MG63 (cell line): ENCODE measurements around the gene MTREX. TPM values are rescaled to one million over a fixed set of nuclear protein-coding genes. Genes with fewer than 3 reads are reported as not detected.
A peak's percentile ranks its signal among the peaks of the same experiment; 100 is the strongest.

ENCODE experiments used
- DNase-seq: peaks from one replicate; pipeline ENCODE4 v3.0.0-alpha.2; 2020
- H3K27me3 ChIP-seq: fragments of 250-450 bp; sonication (Bioruptor Pico); 2 replicates; pipeline ENCODE4 v1.5.1; 2020; ENCODE audit warnings: mild to moderate bottlenecking, moderate library complexity
- H3K36me3 ChIP-seq: fragments of 250-450 bp; sonication (Bioruptor Pico); 2 replicates; pipeline ENCODE4 v1.5.1; 2020; ENCODE audit warnings: mild to moderate bottlenecking, moderate library complexity
- H3K4me3 ChIP-seq: fragments of 250-450 bp; sonication (Bioruptor Pico); 2 replicates; pipeline ENCODE4 v1.5.1; 2020; ENCODE audit warnings: mild to moderate bottlenecking, moderate library complexity
- H3K9me3 ChIP-seq: fragments of 250-450 bp; sonication (Bioruptor Pico); 2 replicates; pipeline ENCODE4 v1.5.1; 2020; ENCODE audit warnings: mild to moderate bottlenecking, moderate library complexity
- total RNA-seq: library from RNA; depleted of rRNA; stranded (reverse); fragments of >200 nt; shearing (Covaris generic); gene quantifications from 2 replicates; pipeline ENCODE4 v1.2.3, GENCODE V29; 2014; ENCODE audit warnings: low replicate concordance

The MTREX gene
- total RNA-seq, 1 experiment from 2014 or later, result 73.7 TPM

DNA sequence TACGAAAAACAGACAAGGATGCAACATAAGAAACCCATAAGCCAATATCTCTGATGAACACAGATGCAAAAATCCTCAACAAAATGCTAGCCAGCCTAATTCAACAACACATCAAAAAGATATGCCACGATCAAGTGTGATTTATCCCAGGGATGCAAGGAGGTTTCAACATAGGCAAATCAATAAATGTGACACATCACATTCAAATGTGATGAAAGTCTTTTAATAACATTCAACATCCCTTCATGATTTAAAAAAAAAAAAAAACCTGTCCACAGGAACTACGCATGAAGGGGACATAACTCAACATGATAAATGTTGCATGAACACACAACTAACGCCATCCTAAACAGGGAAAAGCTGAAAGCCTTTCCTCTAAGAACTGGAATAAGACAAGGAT, 124.8 kb downstream of the MTREX start:
- no peak for DNase-seq
- H3K27me3 ChIP-seq, result no peaks in the 10 kb centered on the region
- no peak overlapping the region for H3K4me3 ChIP-seq

DNA sequence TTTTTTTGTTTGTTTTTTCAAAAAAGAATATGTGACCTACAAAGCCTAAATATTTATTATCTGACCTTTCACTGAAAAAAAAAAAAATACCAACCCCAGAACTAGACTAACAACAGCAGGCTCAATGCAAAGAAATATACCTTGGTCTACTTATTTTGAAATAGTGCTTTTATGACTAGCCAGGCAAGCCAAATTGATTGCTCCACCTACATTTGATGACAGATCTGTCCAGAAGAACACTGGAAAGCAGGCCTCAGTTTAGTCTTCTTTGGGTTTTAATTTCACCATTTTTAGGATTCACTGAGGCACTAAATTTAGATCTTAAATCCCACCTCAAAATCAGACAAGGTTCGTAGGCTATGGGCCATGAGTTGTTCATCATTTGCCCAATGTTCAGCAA, 129.7 kb downstream of the MTREX start:
- DNase-seq, result no peak
- H3K4me3 ChIP-seq, result no peak overlapping the region
- no peaks in the 10 kb centered on the region for H3K27me3 ChIP-seq
- H3K36me3 ChIP-seq, result peaks cover 26% of the 10 kb centered on the region
- peaks cover 9% of the 10 kb centered on the region for H3K9me3 ChIP-seq

More for the DNA sequence above, 124.8 kb downstream of the MTREX start:
- H3K36me3 ChIP-seq, result peaks cover 54% of the 10 kb centered on the region
- H3K9me3 ChIP-seq, result peaks cover 26% of the 10 kb centered on the region

DNA sequence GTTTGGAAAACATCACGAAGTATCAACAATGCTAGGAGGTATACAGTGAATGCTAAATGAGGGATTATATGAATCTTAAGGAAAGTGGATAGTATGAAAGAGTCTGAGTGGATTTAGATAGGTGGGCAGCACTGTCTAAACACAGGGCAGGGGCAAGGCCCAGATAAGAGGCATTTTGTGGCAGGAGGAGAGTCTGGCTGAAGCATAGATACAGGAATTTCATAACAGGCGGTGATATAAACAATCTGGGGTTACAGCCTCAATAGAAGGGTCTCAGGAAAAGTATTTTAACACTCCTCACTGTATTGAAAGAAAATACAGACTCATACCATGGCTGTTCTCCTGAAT, 130.0 kb downstream of the MTREX start:
- H3K9me3 ChIP-seq, result peaks cover 9% of the 10 kb centered on the region
- H3K4me3 ChIP-seq, result no peak overlapping the region
- DNase-seq, result no peak
- no peaks in the 10 kb centered on the region for H3K27me3 ChIP-seq
- peaks cover 23% of the 10 kb centered on the region for H3K36me3 ChIP-seq

DNA sequence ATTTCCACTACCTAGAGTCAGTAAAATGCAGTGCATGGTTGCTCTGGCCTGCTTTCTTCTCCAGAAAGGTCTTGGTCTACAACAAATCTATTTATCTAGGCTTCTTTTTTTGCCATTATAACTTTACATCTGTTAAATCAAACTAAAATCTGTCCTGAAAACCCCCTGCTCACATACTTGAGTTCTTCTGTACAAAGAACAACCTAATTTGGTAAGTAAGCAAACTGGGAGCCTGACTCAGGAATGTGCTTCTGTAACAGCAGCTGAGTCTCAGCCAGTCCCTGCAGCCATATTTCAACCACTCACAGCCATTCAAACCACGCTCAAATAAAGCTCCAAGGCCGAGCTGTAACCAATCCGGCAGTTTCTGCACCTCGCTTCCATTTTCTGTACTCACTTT, 131.2 kb downstream of the MTREX start:
- Histone ChIP-seq H3K4me3 (no peak overlapping the region), H3K9me3 (peaks cover 9% of the 10 kb centered on the region), H3K27me3 (no peaks in the 10 kb centered on the region), H3K36me3 (peaks cover 23% of the 10 kb centered on the region)
- peak; percentile 9 for DNase-seq

DNA sequence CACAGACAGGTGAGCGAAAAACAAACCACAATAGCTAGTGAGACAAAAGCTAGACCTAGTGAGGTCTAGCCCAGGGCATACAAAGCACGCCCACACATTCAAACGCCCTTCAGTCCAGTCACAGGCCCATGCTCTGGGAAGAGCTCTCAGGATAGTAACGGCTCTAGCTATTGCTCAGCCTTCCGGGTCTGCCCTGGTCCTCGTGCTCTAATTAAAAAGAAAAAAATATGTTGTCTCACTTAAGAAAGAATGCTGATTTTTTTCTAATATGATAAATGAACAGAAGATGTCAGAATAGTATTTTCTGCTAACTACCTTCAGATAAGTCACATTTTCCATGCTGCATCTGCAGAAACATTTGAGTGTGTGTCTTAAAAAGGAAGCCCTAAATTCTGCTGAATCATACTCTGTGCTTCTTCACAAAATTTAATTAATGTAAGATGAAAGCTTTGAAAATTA, 132.4 kb downstream of the MTREX start:
- peaks cover 22% of the 10 kb centered on the region for H3K36me3 ChIP-seq
- peak; percentile 10 for DNase-seq
- no peak overlapping the region for H3K4me3 ChIP-seq
- peaks cover 5% of the 10 kb centered on the region for H3K9me3 ChIP-seq
- no peaks in the 10 kb centered on the region for H3K27me3 ChIP-seq

DNA sequence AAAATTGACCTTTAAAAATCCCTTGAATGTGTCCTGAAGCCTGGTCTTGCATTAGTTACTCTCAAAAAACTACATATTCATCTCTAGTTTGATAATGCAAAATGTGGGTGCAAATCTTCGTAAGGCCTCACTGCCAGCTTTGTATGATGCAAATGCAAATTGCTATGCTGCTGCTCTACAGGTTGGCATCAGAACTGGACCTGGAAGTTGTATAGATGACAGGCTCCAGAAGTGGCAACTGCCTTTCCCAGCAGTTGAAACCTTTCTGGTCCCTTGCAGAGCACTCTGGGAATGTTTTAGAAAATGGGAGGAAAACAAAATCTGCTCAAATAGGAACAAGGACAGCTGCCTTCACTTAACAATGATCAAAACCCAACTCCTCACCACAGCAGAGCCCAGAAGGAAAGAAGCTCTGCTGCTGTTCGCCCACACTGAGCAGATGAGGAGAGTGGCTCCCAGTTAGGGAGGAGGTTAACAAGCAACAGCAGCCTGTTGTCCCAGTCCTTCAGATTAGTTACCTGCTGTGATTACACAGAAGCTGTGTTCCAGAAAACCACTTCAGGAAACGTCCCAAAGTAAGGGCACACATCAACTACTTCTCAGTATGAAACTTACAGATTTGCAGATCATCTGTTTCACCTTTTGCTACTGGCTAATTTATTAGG, 133.4 kb downstream of the MTREX start:
- no peak for DNase-seq
- Histone ChIP-seq H3K27me3 (no peaks in the 10 kb centered on the region), H3K9me3 (peaks cover 2% of the 10 kb centered on the region), H3K4me3 (no peak overlapping the region), H3K36me3 (peaks cover 15% of the 10 kb centered on the region)

DNA sequence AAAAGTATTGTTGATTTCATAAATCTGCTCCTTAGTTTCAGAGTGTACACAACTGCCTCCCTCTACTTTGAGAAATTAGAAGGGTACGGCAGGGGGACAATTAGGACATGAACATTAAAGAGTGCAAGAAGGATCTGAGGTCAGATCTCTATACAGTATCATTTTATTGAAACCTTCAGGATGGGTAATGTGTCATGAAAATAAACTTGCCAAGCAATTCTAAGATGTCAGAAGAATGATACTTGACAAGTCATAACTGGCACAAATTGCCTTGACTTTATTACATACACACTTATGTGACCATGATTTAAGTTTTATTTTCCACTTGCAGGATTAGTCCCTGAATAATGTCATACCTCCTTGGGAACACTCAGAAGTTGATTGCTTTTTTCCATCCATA, 134.2 kb downstream of the MTREX start:
- DNase-seq, result no peak
- Histone ChIP-seq H3K9me3 (no peaks in the 10 kb centered on the region), H3K36me3 (peaks cover 11% of the 10 kb centered on the region)

DNA sequence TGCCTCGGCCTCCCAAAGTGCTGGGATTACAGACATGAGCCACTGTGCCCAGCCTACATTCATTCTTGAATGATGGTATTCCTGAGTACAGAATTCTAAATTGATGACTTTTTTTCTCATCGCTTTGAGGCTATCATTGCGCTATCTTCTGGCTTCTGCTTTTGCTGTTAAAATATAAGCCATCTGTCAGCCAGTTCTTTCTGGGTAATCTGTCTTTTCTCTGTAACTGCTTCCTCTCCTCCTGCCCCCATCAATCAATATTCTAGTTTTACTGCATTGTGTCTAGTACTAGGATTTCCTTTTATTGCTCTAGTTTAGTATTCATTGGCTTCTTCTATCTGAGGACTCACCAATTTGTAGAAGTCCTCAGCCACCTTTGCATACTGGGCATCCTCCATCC, 138.0 kb downstream of the MTREX start:
- DNase-seq, result no peak
- Histone ChIP-seq H3K9me3 (no peaks in the 10 kb centered on the region), H3K36me3 (no peaks in the 10 kb centered on the region), H3K27me3 (no peaks in the 10 kb centered on the region), H3K4me3 (no peak overlapping the region)

More for the DNA sequence above, 134.2 kb downstream of the MTREX start:
- Histone ChIP-seq H3K4me3 (no peak overlapping the region), H3K27me3 (no peaks in the 10 kb centered on the region)

DNA sequence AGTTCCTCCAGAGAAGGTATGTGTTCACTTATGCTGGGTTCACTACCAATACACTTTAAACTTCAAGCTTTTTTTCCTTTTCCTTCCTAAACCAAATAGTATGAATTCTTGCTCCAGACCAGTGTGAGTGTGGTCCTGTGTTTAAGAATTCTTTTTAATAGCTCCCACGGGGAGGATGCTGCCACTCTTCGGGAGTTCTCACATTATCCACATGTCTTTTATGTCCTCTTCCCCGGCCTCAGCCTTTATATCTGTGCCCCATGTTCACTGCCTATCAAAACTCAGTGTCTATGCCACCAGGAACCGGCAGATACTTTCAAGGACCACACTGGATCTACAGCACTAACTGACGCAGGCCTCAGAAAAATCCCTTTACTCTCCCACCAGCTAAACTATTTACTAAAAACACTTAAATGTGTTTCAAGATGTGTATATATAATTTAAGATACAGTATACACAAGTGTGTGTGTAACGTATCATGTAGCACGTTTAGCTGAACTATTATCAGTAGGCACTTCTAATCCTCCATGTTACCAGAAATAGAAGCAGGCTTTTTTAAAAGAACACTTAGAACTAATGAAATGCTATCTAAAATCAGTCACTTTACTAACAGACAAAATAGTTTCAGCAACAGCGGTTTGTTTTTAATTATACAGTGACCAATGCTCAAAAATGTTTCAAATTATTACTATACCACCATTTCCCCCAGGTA, 139.0 kb downstream of the MTREX start:
- H3K36me3 ChIP-seq, result no peaks in the 10 kb centered on the region
- H3K4me3 ChIP-seq, result no peak overlapping the region
- DNase-seq, result no peak
- H3K9me3 ChIP-seq, result no peaks in the 10 kb centered on the region
- no peaks in the 10 kb centered on the region for H3K27me3 ChIP-seq

DNA sequence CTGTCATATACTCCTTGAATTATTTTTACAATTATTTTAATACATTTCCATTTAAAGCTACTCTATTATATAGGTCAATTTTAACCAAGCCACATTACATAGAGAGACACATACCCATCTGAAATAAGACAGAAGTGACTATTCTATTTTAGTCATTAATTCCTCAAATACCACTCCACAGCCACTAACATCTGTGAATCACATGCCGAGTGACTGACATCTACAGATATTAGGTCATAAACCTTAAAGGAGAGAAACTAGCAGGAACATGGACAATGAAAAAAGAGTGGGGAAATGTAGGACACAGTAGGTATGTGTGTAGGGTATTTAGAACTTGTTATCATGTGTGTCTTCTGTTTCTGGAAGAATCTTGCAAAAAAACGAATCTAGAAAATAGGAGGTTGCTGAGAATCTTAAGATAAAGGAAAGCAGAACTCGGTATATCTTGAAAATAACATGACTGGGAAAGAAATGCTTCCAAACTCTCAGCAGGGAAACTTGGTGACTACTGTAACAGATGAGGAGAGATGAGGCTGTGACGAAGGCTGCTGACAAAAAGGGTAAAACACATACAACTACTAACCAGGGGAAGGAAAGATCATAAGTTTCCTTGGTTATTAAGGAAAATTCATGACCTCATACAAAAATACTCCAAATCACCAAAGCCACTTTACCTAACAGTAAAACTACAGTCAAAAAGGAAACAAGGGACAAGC, 142.4 kb downstream of the MTREX start:
- no peak for DNase-seq
- Histone ChIP-seq H3K27me3 (no peaks in the 10 kb centered on the region), H3K36me3 (no peaks in the 10 kb centered on the region), H3K9me3 (no peaks in the 10 kb centered on the region), H3K4me3 (no peak overlapping the region)

DNA sequence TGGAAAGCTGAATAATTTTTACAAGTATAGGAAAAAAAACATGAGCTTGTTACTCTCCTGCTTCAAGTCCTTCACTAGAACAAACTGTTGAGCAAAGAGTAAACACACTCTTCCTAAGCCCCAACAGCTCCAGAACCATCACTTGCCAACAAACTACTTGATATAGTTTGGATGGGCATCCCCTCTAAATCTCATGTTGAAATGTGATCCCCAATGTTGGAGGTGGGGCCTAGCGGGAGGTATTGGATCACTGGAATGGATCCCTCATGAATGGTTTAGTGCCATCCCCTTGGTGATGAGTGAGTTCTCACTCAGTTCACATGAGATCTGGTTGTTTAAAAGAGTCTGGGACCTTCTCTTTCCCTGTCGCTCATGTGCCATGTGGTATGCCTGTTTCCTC, 144.2 kb downstream of the MTREX start:
- Histone ChIP-seq H3K9me3 (no peaks in the 10 kb centered on the region), H3K27me3 (no peaks in the 10 kb centered on the region), H3K4me3 (no peak overlapping the region), H3K36me3 (no peaks in the 10 kb centered on the region)
- no peak for DNase-seq

DNA sequence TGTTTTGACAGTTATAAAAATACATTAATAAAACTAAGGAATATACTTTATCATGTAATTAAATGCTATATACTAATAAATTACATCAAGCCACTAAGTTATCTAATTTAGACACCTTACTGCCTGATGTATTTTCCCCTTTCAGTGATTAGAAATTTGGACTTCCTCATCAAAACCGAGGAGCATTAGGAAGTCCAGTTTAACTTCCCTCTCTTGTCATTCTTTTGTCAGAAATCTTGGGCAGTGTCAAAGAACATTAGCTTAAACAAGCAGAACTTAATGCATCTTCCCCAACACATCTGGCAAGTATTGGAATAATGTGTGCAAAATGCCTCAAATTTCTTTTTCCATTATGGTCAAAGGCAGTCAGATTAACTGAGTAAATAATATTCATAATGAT, 145.4 kb downstream of the MTREX start:
- no peaks in the 10 kb centered on the region for H3K36me3 ChIP-seq
- H3K4me3 ChIP-seq, result no peak overlapping the region
- H3K27me3 ChIP-seq, result no peaks in the 10 kb centered on the region
- H3K9me3 ChIP-seq, result no peaks in the 10 kb centered on the region
- no peak for DNase-seq

DNA sequence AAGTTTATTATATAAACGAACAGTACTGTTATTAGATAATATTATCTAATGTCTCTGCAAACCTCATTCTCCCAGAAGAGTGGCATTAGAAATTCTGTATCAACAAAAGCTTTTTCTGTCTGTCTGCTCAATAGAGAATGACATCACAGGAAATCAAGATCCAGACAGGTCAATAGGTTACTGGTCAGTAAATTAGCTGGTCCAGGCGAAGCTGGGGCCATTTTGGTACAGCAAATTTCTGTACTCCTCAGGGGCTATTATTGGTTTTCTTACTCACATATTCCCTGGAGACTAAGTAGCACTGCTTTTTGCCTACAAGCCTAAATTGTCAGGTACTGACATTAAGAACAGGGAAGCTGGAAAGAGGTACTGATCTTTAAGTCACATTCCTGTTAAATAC, 146.5 kb downstream of the MTREX start:
- no peaks in the 10 kb centered on the region for H3K9me3 ChIP-seq
- H3K4me3 ChIP-seq, result no peak overlapping the region
- DNase-seq, result no peak
- H3K36me3 ChIP-seq, result no peaks in the 10 kb centered on the region
- H3K27me3 ChIP-seq, result no peaks in the 10 kb centered on the region

DNA sequence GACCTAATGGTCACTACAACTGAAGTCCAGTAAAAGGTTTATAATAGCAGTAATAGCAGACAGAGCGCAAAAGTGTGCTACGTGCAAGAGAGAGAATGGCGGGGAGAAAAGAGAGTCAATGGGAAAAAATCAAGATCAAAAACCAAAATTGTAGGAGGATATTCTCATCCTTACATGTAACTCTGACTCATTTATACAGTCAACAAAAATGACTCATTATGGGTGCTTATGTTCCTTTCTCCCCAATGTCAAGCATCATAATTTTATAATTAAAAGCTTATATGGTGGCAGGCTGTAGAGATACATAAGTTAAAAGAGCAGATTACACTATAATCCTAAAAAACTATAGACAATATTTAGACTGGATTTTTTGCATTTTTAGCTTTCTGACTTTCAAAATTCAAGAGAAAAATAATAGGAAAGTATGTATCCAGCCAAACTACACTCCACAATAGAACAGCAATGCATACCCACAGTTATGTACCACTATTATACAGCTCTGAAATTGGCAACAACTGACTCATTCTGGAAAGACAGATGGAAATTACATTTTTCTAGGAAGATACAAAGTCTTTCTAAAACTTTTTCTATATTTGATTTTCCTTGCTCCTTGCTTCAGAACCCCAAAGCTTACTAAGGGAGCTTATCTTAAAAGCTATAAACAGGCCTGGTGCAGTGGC, 148.6 kb downstream of the MTREX start:
- DNase-seq, result no peak
- Histone ChIP-seq H3K27me3 (no peaks in the 10 kb centered on the region), H3K36me3 (no peaks in the 10 kb centered on the region; the same call in 1 of the 2 replicates), H3K9me3 (no peaks in the 10 kb centered on the region), H3K4me3 (no peak overlapping the region)

DNA sequence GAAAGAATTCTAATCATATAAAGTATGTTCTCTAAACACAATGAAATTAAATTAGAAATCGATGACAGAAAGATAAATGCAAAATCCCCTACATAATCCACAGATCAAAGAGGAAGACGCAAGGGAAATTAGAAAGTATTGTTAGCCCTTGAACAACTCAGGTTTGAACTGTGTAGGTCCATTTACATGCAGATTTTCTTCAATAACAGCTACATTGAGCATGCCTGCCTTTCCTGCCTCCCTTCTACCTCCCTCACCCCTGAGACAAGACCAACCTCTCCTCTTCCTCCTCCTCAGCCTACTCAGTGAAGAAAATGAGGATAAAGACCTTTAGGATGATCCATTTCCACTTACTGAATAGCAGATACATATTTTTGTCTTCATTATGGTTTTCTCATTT, 151.8 kb downstream of the MTREX start:
- no peak for DNase-seq
- Histone ChIP-seq H3K9me3 (no peaks in the 10 kb centered on the region), H3K4me3 (no peak overlapping the region), H3K27me3 (no peaks in the 10 kb centered on the region), H3K36me3 (no peaks in the 10 kb centered on the region; the same call in 1 of the 2 replicates)

DNA sequence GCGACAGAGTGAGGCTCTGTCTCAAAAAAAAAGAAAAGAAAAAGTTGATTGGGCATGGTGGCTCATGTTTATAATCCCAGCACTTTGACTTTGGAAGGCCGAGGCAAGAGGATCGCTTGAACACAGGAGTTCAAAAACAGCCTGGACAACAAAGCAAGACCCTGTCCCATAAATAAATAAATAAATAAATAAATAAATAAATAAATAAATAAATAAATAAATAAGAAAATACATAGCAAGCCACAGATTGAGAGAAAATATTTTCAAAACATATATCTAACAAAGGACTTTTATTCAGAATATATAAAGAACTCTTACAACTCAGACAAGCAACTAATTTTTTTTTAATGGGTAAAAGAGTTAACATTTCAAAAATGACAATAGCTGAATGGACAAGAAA, 155.8 kb downstream of the MTREX start:
- H3K9me3 ChIP-seq, result no peaks in the 10 kb centered on the region
- H3K36me3 ChIP-seq, result no peaks in the 10 kb centered on the region; the same call in 1 of the 2 replicates
- no peak overlapping the region for H3K4me3 ChIP-seq
- no peak for DNase-seq
- no peaks in the 10 kb centered on the region for H3K27me3 ChIP-seq
